Fibroblast of skin of abdomen (primary cell): ENCODE results near the gene SNX15.

Experiments used
- DNase-seq: peaks from one replicate; pipeline ENCODE4 v3.0.0-alpha.2; 2013

The SNX15 gene

DNA sequence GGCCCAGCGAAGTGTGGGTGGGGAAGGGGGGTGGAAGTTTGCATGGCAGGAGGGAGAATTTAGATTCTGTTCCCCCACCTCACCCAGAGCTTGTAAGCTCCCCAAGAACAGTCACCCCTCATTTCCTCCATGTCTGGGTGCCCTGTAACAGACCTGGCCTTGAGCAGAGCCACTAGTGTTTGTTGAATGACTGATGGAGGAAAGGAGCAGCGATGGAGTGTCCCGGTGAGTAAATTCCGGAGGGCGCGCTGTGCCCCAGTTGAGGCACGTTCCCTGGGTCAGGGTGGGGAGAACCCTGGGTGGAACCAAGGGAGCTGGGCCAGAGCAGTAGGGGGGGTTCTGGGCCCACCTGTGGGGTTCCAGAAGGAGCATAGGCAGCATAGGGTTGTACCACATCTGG lies 30.3 kb downstream of the SNX15 start:
- DNase-seq, result no peak

GRCh38 chr11:65058012-65058411 lies 30.8 kb downstream of the SNX15 start:
- DNase-seq, result no peak

DNA sequence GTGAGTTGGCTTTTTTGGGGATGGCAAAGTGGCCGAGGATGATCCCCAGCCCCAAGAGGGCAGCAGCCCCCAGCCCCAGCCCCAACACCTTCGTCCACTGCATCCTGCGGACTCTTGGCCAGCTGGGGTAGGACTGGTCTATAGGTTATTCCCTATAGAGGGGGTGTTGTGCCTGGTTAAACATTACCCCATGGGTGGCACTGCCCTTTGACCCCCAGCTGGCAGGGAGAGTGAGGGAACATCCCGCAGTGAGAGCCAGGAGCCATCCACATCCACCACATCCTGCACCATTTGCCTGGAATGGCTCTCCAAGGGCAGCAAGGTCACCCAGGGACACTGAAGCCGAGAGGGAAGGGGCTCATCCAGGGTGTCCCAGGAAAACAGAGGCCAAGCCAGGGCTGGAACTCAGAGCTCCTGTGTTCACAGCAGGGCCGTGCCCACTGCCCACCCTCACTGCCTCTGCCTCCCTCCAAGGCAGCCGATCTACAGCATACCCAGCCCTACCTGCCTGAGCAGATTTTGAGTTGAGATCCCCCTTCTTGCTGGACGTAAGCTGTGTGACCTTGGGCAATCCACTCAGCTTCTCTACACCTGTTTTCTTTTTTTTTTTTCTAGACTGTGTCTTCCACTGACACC lies 31.3 kb downstream of the SNX15 start, which contains the start of gene NAALADL1:
NAALADL1 (minus strand) TSS at position 135 of the 636 bp plus-strand sequence; CDS start at position 103, 32 bp downstream.
- no peak for DNase-seq

- no peak for DNase-seq
These were observed 32.3 kb downstream of the SNX15 start for GRCh38 chr11:65059523-65059922.

DNA sequence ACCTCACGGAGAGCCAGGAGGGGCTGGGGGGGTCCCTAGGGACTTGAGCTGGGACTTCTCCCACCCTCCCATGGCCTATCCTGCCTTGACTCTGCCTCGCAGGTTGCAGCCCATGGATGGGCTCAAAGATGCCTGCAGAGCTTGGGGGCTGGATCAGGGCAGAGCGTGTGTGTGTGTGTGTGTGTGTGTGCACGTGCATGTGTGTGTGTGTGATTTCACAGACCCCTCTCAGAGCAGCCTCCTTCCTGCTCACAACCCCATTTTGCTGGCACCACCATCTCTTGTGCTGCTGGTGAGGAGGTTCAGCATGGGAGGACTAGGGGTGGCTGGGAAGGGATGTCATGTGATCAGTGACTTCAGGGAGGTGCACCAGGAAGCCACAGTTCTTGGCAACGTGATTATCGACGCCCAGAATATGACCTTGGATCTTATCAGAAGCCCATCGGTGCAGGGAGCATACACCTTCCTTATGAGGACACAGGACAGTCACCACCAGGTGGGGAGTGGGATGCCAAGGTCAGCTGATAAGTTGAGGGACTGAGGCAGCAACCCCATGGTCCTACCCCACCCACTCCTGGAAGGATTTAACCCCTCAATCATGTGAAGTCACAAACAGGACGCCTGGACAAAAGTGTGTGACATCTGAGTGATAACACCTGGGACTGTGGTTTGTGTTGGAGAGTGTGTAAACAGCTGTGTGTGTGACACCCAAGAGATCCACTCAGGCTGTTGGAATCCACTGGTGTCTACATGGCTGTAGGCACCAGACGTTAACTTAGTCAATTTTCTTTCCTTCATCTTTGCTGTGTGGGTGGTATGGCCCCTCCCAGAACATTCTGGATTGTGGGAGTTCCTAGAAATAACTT lies 33.0 kb downstream of the SNX15 start:
- no peak for DNase-seq

DNA sequence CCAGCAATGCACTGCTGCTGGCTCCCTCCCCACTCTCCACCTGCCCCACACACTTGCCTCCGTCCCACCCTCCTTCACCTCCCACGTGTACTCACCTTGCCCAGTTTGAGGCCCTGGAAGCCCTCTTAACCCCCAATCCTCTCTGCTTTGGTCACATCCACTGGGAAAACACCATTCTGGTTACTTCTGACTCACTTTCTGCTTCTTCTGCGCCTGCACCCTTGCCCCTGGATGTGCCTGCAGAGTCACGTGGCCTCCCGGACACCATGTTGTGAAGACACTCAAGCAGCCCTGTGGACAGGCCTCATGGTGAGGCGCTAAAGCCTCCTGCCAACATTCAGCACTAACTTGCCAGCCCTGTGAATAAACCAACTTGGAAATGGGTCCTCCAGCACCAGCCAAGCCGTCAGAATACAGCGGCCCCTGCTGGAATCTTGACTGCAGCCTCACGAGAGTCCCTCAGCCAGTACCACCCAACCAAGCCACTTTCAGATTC lies 33.7 kb downstream of the SNX15 start:
- DNase-seq, result peak; percentile 3

GRCh38 chr11:65063532-65063931 lies 36.3 kb downstream of the SNX15 start:
- DNase-seq, result no peak

DNA sequence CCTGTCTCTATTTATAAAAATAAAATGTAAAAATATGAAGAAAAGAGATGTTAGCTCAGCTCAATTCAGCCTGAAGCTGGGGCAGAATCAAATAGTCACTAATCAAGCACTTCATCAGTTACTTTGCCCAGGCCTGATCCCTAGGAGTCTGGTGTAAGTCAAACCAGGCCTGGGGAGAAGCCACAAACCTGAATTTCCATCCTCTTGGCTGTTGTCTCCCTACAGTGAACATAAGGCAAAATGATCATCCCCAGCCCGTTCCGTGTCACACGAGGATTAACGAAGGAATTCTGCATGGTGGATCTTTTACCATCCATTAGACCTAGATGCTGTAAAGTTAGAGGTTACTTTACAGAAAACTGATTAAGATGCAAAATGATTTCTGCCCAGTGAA lies 37.6 kb downstream of the SNX15 start:
- no peak for DNase-seq

DNA sequence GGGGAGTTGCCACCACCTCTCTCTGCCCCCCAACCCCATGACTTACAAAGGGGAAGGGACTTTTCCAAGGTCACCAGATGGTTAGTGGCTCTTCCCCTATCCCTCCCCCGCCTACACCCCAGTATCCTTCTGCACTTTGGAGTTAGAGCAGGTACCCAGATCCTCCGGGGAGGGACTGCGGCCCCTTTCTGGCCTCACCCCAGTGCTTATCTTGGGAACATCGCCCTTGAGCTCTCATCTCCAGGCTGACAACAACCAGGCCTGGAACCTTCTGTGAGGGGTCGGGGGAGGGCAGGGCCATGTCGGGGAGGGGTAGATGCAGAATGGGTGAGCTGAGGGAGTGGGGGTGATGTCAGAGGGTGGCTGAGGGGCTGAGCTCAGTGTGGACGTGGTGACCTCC lies 38.6 kb downstream of the SNX15 start:
- no peak for DNase-seq

DNA sequence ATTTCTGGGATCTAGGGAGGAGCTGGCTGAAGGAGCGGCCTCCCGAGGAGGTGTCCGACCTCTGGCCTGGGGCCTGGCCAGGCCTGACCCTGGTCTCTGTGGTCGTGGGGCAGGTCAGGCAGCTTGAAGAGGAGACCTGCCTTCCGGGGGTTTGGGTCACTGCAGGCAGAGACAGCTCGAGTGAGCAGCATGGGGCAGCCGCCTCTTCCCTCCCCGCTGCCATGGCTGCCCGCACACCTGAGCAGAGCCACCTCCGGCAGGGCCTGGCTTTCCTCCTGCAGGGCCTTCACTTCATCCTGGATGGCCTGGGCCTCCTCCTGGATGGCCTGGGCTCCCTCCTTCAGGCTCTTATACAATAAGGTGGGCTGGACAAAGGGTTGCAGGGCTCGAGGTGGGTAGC lies 39.1 kb downstream of the SNX15 start:
- no peak for DNase-seq

DNA sequence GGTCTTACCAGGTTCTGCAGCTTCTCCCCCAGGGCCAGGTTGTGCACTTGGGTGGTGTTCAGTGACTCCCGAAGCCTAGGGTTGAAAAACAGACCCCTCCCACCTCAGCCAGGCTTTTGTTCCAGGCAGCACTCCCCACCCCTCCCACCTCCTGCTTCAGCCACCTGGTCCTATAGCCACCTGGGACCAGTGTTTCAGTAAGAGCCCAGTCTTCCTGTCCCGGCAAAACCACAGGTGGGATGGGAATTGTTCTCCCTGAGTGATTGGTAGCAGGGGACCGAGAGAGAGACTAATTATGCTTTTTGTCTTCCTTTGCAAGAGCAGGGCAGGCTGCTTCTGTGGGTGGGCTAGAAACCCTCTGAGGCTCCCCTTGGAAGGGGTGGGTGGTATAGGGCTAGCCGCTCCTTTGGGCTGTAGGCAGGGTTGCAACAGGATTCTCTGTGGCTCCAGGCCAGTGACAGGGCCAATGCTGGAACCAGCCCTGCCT lies 39.6 kb downstream of the SNX15 start:
- no peak for DNase-seq

DNA sequence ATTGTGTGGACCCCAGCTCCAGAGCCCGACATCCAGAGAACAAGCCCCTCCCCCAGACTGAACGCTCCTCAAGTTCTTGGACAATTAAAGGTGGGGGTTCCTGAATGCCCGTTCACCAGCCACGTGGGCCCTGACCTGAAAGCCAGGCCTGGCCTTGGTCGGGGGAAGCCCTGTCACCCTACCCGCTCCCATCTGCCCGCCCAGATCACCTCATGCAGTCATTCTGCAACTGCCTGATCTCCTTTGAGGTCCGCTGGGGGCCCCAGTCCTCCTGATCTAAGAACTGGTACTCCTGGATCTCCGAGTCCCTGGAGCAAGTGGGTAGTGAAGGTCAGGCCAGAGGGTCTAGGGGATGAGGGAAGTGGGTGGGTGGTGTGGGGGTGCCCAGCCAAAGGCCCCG lies 40.2 kb downstream of the SNX15 start:
- no peak for DNase-seq

DNA sequence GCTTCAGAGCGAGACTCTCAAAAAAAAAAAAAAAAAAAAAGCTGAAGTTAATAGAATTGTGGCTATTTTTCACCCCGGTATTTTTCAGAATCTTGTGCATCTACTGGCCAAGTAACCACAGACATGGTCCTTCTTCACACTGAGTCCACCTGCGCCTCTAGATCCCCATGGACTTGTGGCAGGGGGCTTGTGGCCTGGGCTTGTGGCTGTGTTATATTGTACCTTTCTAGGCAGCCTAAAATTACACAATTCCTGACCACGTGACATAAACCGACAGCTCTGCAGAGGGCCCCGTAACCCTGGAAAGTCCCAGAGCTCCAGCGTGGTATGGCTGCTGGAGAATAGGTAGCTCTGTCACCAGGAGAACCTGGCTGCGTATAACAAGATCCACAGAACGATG lies 42.0 kb downstream of the SNX15 start:
- no peak for DNase-seq

- no peak for DNase-seq
These were observed 44.8 kb downstream of the SNX15 start for GRCh38 chr11:65071907-65072630.

- no peak for DNase-seq
These were observed 45.4 kb downstream of the SNX15 start for GRCh38 chr11:65072631-65072966.

DNA sequence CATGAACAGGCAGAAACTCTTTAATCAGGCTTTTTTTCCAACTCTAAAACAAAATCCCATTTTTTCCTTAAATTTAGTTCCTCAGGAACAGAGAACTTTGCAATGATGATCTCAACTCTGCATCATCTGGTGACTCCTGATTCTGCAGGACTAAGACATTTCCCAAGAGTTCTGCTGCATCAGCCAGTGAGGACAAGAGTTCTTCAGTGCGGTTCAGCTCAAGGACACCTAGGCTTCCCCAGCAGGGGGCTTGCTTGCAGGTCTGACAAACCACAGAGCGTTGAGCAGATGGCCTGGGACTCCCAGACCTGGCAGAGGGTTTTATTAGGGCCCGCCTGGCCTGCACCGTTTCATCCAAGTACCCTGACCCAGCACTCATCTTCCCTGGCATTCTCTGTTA lies 50.2 kb downstream of the SNX15 start:
- DNase-seq, result no peak

DNA sequence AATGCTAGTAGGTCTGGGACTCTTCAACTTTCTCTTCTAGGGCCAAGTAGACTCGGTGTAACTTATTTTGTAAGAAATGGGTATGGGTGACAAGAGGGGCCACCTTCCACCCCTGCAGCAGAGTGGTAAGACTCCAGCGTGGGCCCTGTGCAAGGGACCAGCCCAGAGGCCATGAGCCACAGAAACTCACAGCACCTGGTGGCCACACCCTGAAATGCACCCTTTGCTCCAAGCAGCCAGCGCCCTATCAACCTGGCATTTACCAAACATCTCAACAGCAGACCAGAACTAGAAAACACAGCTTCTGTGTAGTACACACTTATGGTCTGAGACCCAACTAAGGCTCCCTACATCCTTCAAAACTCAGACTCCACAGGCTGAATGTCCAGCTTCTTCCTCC lies 50.9 kb downstream of the SNX15 start:
- DNase-seq, result peak; percentile 12

DNA sequence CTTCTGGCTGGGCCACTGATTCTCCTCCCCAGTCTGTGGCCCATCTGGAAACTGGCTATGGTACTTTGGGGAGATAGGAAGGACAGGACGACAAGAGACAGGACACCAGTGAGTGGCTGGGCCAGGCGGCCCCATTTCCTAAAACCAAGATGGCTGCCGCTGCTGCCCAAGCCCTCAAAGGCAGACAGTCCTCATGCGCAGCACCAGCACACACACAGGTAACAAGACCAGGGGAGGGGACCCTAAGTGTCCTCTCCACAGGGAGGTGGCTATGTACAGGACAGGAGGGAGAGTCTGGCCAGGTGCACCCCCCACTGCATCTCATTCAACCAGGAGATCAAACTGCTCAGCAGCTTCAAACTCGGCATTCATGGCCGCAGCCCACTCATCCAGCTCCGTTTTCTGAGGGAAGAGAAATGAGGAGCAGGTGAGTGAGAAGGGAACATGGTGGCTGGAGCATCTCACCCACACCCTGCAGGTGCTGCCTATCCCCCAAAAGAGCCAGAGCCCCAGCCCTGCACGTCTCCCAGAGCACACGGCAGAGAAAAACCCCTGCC lies 51.6 kb downstream of the SNX15 start:
- DNase-seq, result no peak

DNA sequence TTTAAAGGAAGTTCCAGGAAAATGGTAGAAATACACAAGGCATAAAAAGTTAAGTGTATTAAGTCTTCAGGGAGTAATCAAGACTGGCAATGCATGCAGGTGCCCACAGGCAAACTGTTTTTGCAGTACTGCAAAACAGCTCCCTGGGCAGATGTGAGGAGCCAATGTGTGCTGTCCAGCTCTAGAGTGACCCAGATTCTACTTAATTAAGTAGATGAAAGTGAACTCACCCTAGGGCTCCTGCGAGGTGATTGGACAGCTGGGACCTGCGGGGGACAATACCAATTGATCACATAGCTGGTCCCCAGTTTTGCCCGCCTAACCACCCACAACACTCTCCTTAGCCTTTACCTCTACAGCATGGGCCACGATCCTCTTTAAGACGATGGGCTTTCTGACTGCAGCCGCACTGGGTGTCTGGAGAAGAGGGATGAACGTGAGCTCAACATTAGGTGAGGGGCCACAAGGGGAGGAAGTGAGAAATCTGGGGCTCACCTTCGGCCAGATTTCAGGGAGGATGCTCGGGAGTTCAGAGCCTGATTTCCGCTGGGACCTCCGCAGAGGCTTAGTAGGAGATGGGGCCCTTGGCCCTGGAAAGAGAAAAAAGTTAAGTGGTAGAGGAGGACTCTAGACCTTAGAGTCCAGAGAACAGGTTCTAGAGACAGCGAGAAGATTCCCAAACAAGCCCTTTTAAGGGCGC lies 56.0 kb downstream of the SNX15 start:
- no peak for DNase-seq

GRCh38 chr11:65083834-65084597 lies 56.8 kb downstream of the SNX15 start, which contains the start of the genes CDCA5 and ZFPL1:
Gene CDCA5 (minus strand): TSS chr11:65084040. CDS start chr11:65083978, 62 bp downstream.
Gene ZFPL1 (plus strand): TSS chr11:65084222. CDS start chr11:65084699, 477 bp downstream.
- DNase-seq, result peak; percentile 96
